NCI-H1417 treated with DMSO at 0.1 percent for 48 hours (cell line): ENCODE data around the gene EPB41L4B.

Source experiments
- DNase-seq: peaks from one replicate; lab custom pipeline; 2025; lab: John Stamatoyannopoulos, UW

Gene EPB41L4B

DNA sequence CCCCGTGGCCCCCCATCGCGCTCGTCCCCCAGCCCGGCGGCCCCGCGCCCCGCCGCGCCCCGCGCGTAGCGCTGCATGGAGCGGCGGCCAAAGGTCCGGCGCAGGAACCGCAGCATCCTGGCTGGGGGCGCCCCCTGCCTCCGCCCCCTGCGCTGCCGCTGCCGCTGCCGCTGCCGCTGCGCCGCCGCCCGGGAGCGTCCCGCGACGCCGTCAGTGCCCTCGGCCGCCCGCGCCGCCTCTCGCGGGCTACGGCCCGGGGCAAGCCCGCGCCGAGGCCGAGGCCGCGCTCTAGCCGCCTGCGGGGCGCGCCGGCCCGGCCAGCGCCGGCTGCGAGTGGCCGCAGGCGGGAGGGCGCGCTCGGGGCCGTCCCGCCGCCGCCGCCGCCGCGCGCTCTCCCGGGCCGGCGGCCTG, 523 bp downstream of the EPB41L4B start:
- no peak for DNase-seq

DNA sequence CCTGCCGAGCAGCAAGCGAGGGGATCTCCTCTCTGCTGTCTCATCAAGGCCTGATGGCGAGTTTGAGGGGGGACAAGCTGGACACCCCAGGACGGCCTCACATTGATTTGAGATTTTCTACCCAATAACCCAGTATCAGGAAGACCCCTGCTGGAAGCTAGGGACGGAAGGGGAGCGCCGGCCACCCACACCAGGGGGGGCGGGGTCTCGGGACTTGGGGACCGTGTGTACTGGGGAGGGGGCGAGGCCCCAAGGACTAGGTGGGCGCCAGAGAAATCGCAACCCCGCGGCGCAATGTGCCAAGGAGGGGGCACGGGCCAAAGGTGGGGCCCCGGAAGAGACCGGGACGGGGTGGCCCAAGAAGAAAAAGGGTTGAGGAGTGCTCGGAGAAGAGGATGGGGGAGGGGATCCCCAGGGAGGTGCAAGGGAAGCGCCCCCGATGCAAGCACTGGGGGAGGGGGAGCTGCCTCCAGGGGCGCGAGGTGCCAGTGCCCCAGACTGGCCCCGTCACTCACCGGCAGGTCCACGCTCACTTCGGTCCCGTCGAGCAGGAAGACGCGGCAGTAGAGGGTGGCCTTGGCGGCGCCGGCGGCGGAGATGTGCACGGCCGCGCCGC, 1.1 kb downstream of the EPB41L4B start:
- DNase-seq = no peak

DNA sequence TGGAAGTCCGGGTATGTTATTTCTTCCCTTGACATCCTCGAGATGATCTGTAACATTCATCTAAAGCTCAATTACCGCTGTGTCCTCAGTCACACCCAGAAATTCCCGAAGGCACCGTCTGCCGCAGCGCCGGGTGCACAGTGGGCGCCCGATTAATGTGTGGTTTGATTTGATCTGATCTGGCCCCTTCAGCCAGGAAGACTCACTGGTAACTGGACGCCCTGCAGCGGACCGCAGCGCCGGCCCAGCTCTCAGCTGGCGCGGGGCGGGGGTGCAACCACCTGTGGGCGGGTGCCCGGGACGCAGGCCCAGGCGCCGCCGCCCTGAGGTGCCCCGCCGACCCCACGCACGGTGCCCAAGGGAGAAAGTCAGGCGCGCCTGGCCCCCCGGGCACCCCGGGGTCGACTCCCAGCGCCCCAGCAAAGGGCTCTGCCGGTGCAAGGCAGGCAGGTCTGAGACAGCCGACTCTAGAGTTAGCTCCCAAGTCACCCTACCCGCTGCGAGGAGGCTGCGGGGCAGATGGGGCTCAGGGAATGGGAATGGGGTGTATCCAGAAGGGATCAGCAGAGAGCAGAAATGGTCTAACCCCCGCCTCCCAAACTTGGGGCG, 1.7 kb downstream of the EPB41L4B start:
- no peak for DNase-seq

DNA sequence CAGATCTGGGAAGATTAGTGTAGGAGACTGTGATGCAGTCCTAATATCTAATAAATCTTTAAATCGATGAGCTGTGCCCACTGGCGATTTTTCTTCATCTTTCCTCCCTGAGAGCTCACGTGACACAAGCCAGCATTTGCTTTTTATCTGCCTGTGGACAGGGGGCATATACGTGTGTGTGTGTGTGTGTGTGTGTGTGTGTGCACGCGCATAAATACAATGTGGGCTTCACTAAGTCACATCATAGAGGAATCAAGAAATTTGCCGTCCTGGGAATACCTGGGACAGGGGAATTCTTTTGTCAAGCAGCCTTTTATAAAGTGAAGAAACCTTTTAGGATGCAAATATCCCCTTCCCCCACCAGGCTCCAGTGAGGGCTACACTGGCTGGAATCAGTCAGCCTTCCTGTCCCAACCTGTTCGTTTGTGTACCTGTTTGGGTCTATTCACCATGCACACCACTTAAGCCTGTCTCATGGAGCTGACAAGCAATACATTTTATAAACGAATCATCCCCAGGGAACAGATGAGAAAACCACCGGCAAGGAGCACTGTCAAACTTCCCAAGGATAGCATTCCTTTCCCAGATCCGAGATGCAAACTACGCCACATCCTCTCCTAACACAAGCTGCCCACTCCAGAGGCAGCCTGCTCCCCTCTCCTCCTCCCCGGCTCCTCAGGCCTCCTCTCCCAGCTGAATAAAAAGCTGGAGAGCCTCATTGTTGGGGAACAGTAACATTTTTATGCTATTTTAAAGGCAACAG, 2.7 kb downstream of the EPB41L4B start:
- DNase-seq = no peak

DNA sequence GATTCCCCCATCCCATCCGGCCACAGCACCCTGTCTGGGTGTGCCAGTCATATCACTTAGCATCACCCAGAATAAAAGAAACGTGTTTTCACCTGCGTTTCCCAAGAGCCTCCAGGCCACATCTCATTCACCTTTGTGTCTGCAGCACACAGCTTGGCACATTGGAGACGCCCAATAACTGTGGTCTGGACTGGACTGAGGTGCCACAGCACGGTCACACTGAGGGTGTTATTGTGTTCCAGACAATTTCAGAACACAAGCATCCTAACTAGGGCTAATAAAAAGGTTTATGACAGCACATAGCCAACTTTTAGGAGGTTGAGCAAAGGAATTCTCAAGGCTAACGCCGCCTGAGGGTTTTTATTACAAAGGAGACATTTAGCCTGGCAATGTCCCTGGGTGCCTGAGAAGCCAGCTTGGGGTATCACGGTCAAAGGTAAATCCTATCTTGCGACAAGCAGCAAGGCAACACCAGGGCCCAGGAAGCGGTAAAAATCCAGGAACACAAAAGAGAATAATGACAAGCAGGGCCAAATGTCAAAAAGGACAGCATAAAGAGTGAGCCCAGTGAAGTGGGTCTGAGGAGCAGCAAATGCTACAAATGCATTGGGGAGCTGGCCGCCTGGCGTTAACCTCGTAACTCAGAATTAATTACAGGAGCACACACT, 3.4 kb downstream of the EPB41L4B start:
- no peak for DNase-seq

DNA sequence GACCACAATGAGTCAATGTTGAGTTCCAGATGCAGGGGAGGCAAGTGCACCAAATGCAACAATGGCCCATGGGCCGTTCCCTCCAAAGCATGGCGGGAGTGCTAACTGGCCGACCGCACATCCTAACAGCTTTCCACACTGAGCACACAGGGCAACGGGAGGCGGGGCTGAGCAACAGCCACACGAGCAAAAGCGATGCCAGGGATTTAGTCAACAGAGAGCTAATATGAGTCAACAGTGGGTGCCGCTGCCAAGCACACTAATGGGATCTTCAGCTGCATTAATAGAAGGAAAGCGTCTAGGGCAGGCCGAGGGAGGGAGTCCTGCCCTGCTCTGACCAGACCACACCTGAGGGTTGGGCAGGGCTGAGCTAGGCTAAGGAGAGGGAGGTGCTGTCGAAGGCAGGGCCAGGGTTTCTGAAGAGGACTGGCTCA, 4.6 kb downstream of the EPB41L4B start:
- peak; percentile 60 for DNase-seq

DNA sequence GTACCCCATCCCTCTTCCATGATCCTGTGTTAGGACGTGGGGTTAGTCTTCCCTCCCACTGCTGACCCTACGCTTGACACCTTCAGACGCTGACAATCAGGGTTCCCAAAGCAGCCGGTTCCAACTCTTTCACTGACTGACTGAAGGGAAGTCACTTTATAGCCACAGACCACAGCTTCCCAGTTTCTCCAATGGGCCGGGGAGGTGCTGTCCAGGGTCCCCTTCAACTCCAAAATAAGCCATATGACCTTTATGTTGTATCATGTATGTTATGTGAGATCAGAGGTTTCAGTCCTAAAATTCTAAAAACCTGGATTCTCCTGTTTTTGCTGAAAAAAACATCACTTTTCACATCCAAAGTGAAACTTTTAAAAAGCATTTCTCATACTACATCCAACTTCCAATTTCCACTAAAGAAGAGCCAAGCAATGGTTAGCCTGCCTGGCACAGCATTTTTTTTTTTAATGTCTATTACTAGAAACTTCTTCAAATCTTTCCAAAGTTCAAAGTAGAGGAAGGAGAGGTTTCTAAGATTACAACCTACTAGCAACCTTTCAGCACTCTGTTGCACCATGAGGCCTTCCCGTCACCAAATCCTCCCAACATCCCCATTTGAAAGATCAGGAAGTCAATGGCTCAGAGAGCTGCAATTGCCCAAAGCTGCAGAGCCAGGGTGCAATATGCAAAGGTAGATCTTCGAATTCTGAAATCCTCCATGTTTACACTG, 5.2 kb downstream of the EPB41L4B start:
- DNase-seq = no peak

DNA sequence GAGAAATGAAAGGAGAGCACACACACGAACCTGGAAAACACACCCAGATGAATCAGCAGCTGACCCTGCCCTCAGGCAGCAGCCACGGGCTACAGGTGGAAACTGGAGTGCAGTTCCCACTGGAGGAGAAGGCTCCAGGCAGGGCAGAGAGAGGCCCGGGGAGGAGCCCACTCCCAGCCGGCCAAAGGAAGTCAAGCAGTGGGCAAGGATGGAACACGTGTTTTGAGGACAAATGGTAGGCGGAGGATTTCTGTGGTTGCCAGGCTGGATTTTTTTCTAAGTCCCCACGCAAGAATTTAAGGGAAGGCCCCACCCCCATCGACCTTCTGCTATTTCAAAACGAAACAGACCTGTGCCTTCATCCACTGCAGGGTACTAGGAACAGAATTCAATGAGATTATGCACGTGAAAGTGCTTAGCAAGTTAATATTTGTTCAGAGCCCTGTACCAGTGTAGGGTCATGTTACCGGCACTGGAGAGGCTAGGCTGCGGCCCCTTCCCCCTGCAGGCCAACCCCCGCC, 6.8 kb downstream of the EPB41L4B start:
- no peak for DNase-seq

DNA sequence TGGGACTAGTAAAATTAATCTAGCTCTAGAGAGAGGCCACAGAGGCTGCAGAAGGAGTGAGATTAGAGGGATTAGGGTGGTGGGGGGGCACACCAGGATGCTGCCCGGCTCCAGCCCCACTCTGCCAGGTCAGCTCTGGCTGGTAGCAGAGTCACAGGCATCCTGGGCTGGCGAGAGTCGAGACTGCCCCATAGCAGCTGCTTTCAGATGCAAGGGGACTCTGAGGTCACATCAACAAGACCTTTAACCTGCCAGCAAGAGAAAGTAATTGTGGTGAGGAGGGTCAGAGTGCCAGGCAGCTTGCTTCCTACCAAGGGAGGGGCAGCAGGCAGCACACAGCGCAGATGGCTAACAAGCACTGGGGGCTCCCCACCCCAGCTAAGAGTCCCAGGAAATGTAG, 7.5 kb downstream of the EPB41L4B start:
- no peak for DNase-seq

DNA sequence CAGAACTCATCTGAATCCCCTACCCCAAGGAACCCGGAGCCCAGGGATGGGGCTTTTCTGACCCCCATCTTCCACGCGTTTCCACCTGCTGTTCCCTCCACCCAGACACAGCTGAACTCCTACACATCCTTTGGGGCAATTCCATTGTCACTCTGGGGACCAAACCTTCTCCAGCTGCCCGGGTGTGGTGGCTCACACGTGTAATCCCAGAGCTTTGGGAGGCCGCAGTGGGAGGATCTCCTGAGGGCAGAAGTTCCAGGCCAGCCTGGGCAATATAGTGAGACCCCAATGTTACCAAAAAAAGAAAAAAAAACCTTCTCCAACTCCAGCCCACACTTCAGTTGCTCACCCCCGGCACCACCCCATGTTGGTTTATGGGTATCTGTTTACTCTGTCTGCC, 8.1 kb downstream of the EPB41L4B start:
- no peak for DNase-seq

DNA sequence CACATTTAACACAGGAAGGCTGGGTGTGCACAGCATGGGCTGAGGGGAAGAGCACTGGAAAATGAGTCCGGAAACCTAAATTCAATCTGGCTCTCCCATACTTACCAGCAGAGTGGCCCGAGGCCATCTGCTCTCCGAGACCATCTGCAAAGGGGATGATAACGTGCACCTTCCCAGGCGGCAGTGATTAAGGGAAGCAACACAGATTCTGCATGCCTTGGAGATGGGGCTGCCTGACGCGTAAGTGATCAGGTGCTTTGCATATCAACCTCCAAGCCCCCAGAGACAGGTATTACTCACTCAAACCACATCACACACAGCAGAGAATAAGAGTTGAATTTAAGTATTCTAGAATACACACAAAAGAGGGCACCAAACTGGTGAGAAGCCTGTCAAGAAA, 9.1 kb downstream of the EPB41L4B start:
- no peak for DNase-seq

DNA sequence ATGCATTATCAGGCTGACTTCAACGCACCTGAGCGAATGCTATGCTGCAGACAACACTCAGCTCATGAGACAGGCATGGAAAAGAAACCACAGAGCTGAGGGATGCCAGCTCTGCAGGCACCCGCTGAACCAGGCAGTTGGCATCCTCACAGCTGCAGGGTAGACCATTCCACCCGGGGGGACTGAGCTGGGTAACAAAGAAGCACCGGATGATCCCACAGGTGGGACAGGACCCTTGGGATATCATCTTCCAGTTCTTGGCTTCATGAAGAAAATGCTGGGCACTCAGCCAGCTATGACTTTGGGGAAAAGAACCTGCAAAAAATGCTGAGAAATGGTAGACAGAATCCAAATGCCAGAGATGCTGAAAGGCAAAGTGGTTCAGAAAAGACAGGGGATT, 9.6 kb downstream of the EPB41L4B start:
- DNase-seq = no peak

DNA sequence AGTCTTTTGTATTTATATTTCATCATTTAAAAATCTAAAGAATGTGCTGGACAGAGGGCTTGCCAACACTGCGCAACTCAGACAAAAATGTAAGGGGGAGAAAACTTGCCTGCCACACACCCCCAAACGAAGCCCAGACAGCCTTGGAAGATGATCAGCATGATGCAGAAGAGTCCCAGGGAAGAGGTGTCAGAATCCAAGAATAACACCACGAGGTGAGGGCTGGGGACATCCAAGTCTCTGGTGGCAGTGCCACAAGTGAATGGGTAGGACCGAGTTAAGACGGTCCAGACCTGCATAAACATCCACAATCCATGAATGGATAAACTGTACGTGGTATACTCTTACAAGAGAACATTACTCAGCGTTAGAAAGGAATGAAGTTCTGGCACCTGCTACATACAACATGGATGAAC, 10.4 kb downstream of the EPB41L4B start:
- no peak for DNase-seq

DNA sequence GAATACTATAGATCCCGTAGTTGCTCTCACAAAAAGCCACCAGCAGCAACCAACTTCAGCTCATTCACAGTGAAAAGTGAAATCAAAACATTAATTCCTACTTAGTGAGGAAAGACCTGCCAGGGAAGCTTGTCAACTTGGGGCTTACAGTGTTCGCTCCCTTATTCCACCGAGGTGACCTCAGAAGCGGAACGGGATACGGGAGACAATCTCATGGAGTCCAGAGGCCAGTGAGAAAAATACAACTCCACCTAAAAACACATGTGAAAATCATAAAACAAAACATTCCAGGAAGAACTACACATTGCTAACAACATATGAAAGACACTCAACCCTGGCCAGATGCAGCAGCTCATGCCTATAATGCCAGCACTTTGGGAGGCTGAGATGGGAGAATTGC, 11.6 kb downstream of the EPB41L4B start:
- no peak for DNase-seq

DNA sequence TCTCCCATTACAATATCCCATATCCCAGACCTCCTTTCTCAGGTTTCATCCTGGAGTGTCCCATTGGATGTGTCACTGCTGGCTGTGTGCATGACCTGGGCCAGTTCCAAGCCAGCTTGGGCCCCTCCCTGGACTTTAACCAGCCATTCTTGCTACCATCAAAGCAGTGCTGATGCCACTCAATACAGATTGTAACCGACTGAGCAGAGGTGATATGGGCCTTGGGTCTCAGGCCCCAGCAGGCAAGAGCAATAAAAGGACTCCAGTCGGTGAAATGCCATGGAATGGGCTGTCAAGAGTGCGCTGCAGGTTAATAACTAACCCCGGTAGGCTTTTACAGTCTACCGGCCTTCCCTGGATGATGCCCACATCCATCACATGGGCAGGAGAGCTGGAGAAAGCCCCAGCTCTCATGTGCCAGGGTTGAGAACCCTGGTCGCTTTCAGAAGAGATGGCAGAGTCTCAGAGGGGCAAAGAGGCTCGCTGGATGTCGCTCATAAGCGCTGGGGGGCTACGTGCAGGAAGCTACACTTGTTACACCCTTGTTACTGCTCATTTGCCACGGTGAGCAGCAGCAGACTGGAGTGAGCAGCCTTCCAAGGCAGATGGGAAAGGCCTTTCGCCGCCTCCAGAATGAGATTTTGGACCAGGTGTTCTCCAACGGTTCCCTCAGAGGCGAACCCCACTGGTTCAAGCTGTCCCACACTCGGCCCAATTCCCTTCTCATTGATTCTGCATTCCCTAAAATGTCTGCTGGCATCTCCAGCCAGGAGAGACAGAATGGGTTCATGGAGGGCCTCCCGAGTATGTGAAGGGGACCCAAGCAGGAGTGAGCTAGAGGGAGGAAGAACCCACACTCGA, 13.2 kb downstream of the EPB41L4B start:
- DNase-seq = no peak

DNA sequence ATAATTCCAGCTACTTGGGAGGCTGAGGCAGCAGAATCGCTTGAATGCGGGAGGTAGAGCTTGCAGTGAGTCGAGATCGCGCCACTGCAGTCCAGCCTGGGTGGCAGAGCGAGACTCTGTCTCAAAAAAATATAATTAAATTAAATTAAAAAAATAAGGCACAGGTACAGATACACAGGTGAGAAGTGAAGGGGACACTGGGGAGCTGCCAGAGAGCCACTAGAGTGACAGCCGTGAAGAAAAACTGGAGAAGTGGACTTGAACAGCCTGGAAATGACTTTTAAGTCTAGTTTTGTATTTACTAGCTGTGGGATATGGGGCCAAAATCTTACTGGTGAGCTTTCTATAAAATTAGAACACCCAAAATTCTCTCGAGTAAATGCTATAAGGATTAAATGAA, 15.1 kb downstream of the EPB41L4B start:
- no peak for DNase-seq

DNA sequence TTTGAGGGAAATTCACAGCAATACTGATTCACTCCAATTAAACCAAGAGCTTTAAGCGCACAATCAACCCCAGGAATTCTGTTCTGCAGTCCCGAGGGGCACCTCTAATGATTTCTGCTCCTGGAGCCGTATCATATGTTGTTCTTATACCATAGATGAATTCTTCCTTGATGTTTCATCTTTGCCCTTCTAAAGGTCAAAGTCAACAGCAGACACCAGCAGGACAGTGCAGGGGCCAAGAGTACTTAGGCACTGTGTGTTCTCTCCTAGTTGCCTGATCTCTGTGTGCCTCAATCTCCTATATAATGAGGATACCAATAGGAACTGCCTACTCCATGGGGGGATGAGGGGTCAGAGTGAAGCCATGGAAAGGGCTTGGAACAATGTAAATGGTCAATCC, 16.5 kb downstream of the EPB41L4B start:
- no peak for DNase-seq

DNA sequence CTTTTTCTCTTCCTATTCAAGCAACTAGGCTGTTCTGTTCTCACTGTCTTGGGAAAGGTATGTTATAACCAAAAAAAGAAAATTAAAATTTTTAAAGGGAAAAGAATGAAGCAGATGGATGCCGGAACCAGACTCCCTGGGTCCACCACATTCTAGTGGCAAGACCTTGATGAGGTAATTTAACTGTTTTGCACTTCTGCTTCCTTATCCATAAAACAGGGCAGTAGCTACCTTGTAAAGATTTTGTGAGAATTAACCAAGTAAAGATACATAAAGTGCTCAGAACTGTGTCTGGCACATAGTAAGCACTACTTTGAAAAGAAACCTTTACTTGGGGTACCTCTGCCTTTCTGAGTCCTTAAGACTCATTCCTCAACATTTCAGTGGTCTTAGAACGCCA, 17.0 kb downstream of the EPB41L4B start:
- no peak for DNase-seq

DNA sequence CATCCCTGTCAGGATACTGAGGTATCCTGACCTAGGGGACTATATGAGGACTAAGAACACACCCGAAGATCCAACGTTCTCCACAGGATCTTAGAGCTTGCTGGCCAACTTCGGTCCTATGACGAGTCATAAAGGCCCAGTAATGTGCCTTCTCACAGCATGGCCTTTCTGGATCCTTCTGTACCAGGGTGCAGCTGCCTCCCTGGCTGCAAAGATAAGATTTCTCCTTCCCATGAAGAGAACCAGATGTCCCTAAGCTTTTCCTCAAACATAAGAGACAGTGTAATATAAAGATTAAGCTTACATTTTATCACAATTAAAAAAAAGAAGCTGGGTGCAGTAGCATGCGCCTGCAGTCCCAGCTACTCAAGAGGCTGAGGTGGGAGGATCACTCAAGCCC, 18.3 kb downstream of the EPB41L4B start:
- no peak for DNase-seq

DNA sequence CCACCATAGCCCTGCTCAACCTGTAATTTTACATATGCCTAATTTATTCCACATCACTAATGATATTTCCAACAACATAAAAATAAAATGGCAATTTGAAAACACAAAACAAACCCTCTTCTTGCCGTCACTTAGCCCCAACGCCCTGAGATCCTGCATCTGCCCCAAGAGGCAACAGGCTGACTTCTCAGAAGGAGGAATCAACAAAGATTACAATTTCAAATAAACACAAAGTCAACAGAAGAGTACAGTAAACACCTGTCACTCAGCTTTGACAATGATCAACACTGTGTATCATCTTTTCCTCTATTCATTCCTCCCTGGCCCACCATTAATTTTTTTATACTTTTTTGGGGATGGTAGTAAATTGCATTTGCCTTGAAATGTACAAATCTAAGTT, 19.8 kb downstream of the EPB41L4B start:
- no peak for DNase-seq

DNA sequence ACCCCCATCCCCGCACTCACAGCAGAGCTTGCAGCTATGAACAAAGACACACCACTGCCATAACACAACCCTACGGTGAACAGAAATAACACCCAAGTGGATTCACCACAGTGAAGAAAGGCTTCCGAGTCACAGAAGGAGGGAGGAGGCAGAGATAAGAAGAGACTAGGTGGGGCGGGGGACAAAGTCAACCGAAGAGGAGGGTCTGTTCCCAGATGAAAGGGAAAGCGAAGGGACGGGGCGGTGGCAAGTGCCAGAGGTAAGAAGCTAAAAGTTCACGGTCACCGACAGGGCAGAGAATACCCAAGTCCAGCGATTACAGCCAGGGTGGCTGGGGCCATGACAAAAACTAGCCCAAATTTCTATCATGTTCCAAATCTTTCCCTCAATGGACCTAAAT, 21.0 kb downstream of the EPB41L4B start:
- DNase-seq = no peak
